ENCODE results near the gene RPL13A. TPM values are rescaled to one million over a fixed set of nuclear protein-coding genes. Genes with fewer than 3 reads are reported as not detected.
A peak's percentile ranks its signal among the peaks of the same experiment; 100 is the strongest.

The RPL13A gene
- total and polyA plus RNA-seq, 2 of the 13 experiments (the other 11 are each of a cell fraction or from before 2014, with no cell fraction given) = 2,601 to 3,407 TPM

- TF ChIP-seq, protein P1, sequence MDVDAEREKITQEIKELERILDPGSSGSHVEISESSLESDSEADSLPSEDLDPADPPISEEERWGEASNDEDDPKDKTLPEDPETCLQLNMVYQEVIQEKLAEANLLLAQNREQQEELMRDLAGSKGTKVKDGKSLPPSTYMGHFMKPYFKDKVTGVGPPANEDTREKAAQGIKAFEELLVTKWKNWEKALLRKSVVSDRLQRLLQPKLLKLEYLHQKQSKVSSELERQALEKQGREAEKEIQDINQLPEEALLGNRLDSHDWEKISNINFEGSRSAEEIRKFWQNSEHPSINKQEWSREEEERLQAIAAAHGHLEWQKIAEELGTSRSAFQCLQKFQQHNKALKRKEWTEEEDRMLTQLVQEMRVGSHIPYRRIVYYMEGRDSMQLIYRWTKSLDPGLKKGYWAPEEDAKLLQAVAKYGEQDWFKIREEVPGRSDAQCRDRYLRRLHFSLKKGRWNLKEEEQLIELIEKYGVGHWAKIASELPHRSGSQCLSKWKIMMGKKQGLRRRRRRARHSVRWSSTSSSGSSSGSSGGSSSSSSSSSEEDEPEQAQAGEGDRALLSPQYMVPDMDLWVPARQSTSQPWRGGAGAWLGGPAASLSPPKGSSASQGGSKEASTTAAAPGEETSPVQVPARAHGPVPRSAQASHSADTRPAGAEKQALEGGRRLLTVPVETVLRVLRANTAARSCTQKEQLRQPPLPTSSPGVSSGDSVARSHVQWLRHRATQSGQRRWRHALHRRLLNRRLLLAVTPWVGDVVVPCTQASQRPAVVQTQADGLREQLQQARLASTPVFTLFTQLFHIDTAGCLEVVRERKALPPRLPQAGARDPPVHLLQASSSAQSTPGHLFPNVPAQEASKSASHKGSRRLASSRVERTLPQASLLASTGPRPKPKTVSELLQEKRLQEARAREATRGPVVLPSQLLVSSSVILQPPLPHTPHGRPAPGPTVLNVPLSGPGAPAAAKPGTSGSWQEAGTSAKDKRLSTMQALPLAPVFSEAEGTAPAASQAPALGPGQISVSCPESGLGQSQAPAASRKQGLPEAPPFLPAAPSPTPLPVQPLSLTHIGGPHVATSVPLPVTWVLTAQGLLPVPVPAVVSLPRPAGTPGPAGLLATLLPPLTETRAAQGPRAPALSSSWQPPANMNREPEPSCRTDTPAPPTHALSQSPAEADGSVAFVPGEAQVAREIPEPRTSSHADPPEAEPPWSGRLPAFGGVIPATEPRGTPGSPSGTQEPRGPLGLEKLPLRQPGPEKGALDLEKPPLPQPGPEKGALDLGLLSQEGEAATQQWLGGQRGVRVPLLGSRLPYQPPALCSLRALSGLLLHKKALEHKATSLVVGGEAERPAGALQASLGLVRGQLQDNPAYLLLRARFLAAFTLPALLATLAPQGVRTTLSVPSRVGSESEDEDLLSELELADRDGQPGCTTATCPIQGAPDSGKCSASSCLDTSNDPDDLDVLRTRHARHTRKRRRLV (CRISPR knock-in tag; IDR thresholded peaks at IDR 0.05) = peak; percentile 91
- TF ChIP-seq ZNF761 (CRISPR knock-in tag; conservative IDR thresholded peaks at IDR 0.05) = no peak; the same call in 1 of the 2 replicates
- peak; percentile 93 for TF ChIP-seq SP2 (CRISPR knock-in tag; IDR thresholded peaks at IDR 0.05)
- 0 out of 2 replicates have a peak, but pooled peaks have one; percentile 66 for TF ChIP-seq ZBTB2 (CRISPR knock-in tag; IDR thresholded peaks at IDR 0.05; ENCODE audit: low read depth)
- peak in 1 of 2 experiments; percentile 92; a peak in 2 of 4 replicates for TF ChIP-seq ATF4 (CRISPR knock-in tag; IDR thresholded peaks at IDR 0.05)
- TF ChIP-seq ZNF3 (CRISPR knock-in tag; IDR thresholded peaks at IDR 0.05) = no peak
- peak; percentile 66 for TF ChIP-seq SIX4 (CRISPR knock-in tag; IDR thresholded peaks at IDR 0.05)
- TF ChIP-seq ZNF44 (CRISPR knock-in tag; IDR thresholded peaks at IDR 0.05) = no peak; the same call in 1 of the 2 replicates
- TF ChIP-seq, protein P2, sequence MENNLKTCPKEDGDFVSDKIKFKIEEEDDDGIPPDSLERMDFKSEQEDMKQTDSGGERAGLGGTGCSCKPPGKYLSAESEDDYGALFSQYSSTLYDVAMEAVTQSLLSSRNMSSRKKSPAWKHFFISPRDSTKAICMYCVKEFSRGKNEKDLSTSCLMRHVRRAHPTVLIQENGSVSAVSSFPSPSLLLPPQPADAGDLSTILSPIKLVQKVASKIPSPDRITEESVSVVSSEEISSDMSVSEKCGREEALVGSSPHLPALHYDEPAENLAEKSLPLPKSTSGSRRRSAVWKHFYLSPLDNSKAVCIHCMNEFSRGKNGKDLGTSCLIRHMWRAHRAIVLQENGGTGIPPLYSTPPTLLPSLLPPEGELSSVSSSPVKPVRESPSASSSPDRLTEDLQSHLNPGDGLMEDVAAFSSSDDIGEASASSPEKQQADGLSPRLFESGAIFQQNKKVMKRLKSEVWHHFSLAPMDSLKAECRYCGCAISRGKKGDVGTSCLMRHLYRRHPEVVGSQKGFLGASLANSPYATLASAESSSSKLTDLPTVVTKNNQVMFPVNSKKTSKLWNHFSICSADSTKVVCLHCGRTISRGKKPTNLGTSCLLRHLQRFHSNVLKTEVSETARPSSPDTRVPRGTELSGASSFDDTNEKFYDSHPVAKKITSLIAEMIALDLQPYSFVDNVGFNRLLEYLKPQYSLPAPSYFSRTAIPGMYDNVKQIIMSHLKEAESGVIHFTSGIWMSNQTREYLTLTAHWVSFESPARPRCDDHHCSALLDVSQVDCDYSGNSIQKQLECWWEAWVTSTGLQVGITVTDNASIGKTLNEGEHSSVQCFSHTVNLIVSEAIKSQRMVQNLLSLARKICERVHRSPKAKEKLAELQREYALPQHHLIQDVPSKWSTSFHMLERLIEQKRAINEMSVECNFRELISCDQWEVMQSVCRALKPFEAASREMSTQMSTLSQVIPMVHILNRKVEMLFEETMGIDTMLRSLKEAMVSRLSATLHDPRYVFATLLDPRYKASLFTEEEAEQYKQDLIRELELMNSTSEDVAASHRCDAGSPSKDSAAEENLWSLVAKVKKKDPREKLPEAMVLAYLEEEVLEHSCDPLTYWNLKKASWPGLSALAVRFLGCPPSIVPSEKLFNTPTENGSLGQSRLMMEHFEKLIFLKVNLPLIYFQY (CRISPR knock-in tag; IDR thresholded peaks at IDR 0.05; ENCODE audit: borderline replicate concordance) = peak; percentile 60; the same call in 1 of the 2 replicates
- 0 out of 2 replicates have a peak, but pooled peaks have one; percentile 55 for TF ChIP-seq LBX2 (CRISPR knock-in tag; IDR thresholded peaks at IDR 0.05; ENCODE audit: borderline replicate concordance)
- TF ChIP-seq TFDP1 (CRISPR knock-in tag; IDR thresholded peaks at IDR 0.05; ENCODE audit: borderline replicate concordance) = peak; percentile 62; the same call in 1 of the 2 replicates
- TF ChIP-seq BRF2 (CRISPR knock-in tag; IDR thresholded peaks at IDR 0.05) = no peak
Measured at GRCh38 chr19:49487277-49488045, at the start of gene RPL13A (continued).

Measured in HepG2 (cell line).